ENCODE data around the gene KCNMA1. TPM values are rescaled to one million over a fixed set of nuclear protein-coding genes. Genes with fewer than 3 reads are reported as not detected.

The KCNMA1 gene
- total and polyA plus RNA-seq, 4 donors: 36.2 to 95.0 (median 54.3) TPM

DNA sequence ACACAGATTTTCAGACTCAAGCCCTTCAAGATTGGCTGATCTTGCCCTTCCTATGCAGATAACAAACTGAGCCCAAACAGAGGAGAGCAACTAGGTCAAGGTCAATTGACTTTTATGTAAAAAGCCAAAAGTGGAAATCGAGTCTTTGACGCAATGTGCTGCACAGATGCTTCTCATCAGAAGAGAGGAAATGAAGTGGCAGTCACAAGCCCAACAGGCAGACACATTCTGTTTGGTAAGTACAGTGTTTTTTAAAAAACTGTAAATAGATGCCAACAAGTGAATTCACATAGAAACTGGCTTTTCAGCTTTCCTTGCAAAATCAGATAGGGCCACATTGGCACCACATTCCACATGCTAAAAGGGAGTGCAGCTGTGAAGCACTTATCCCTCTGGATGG is 606.6 kb downstream of the KCNMA1 start:
- no peak overlapping the region for H3K4me3 ChIP-seq (ENCODE audit: low read depth, low read length)
- no peaks in the 10 kb centered on the region for H3K36me3 ChIP-seq (ENCODE audit: control insufficient read depth, insufficient read depth, low read length)
- no peaks in the 10 kb centered on the region for H3K9me3 ChIP-seq (ENCODE audit: control insufficient read depth, insufficient read depth, low read length)
- H3K27ac ChIP-seq (ENCODE audit: low read depth, low read length): no peak overlapping the region
- peak in 1 of 6 donors; percentile 51 for DNase-seq (ENCODE audit: low read depth in 4 of 6, low spot score in 6 of 6)
- H3K27me3 ChIP-seq (ENCODE audit: control insufficient read depth, insufficient read depth, low read length): no peaks in the 10 kb centered on the region
- WGBS (ENCODE audit: insufficient coverage): 83% methylated on average over 2 of the region's 2 CpGs
- peaks cover 10% of the 10 kb centered on the region for H3K4me1 ChIP-seq (ENCODE audit: control insufficient read depth, insufficient read depth, low read length)

GRCh38 chr10:77029777-77030717 is 607.6 kb downstream of the KCNMA1 start:
- peak in 1 of 6 donors; percentile 31 for DNase-seq (ENCODE audit: low read depth in 4 of 6, low spot score in 6 of 6)
- 56% methylated on average over 1 of the region's 4 CpGs for WGBS (ENCODE audit: insufficient coverage)
- Histone ChIP-seq H3K4me3 (ENCODE audit: low read depth, low read length) (no peak overlapping the region), H3K36me3 (ENCODE audit: control insufficient read depth, insufficient read depth, low read length) (no peaks in the 10 kb centered on the region), H3K4me1 (ENCODE audit: control insufficient read depth, insufficient read depth, low read length) (peaks cover 9% of the 10 kb centered on the region), H3K27me3 (ENCODE audit: control insufficient read depth, insufficient read depth, low read length) (no peaks in the 10 kb centered on the region), H3K9me3 (ENCODE audit: control insufficient read depth, insufficient read depth, low read length) (no peaks in the 10 kb centered on the region), H3K27ac (ENCODE audit: low read depth, low read length) (no peak overlapping the region)

GRCh38 chr10:77028042-77028441 is 609.6 kb downstream of the KCNMA1 start:
- no peaks in the 10 kb centered on the region for H3K36me3 ChIP-seq (ENCODE audit: control insufficient read depth, insufficient read depth, low read length)
- DNase-seq (ENCODE audit: low read depth in 4 of 6, low spot score in 6 of 6): peak in 1 of 6 donors; percentile 51
- H3K27ac ChIP-seq (ENCODE audit: low read depth, low read length): no peak overlapping the region
- WGBS (ENCODE audit: insufficient coverage): 65% methylated on average over 6 of the region's 6 CpGs
- H3K4me1 ChIP-seq (ENCODE audit: control insufficient read depth, insufficient read depth, low read length): peaks cover 3% of the 10 kb centered on the region
- H3K27me3 ChIP-seq (ENCODE audit: control insufficient read depth, insufficient read depth, low read length): no peaks in the 10 kb centered on the region
- H3K4me3 ChIP-seq (ENCODE audit: low read depth, low read length): no peak overlapping the region
- no peaks in the 10 kb centered on the region for H3K9me3 ChIP-seq (ENCODE audit: control insufficient read depth, insufficient read depth, low read length)

DNA sequence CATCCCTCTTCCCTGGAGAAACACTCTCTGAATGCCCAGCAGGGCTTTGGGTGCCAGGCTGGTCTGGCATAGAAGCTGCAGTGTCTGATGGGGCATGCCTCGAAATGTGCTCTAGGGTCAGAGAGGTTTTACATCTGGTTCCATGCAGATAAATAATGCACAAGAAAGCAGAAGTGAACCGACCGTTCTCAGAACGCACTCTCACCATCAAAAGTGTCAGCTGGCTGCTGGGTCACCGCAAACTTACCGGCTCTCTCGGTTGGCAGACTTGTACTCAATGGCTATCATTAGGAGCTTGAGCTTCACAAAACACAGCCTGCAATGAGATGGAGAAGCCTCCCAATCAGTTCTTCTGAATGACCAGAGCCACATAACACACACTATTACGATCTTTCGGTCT is 610.0 kb downstream of the KCNMA1 start:
- no peak for DNase-seq (ENCODE audit: low read depth in 4 of 6, low spot score in 6 of 6)
- H3K27me3 ChIP-seq (ENCODE audit: control insufficient read depth, insufficient read depth, low read length): no peaks in the 10 kb centered on the region
- no peaks in the 10 kb centered on the region for H3K36me3 ChIP-seq (ENCODE audit: control insufficient read depth, insufficient read depth, low read length)
- no peak overlapping the region for H3K4me3 ChIP-seq (ENCODE audit: low read depth, low read length)
- H3K9me3 ChIP-seq (ENCODE audit: control insufficient read depth, insufficient read depth, low read length): no peaks in the 10 kb centered on the region
- no peak overlapping the region for H3K27ac ChIP-seq (ENCODE audit: low read depth, low read length)
- WGBS (ENCODE audit: insufficient coverage): 76% methylated on average over 6 of the region's 9 CpGs
- peaks cover 3% of the 10 kb centered on the region for H3K4me1 ChIP-seq (ENCODE audit: control insufficient read depth, insufficient read depth, low read length)

DNA sequence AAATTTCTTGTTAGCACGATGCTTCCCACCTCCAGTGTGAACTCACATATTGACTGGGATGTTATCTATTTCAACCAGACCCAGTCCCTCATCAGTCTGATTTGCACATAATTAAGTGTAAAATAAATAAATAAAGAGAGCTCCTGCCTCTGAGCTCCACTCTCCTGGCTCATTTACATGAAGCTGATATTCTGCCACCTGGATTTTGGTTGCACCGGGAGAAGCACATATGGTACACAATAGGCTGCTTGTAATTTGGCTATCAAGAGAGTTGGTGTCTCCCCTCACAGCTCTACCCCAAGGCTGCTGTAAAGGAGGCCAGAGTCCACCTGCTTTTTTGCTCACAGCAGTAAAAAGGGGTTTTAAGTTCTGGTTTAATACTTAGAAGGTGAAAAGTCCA is 610.5 kb downstream of the KCNMA1 start:
- Histone ChIP-seq H3K4me1 (ENCODE audit: control insufficient read depth, insufficient read depth, low read length) (peaks cover 3% of the 10 kb centered on the region), H3K4me3 (ENCODE audit: low read depth, low read length) (no peak overlapping the region), H3K36me3 (ENCODE audit: control insufficient read depth, insufficient read depth, low read length) (no peaks in the 10 kb centered on the region), H3K27ac (ENCODE audit: low read depth, low read length) (no peak overlapping the region), H3K9me3 (ENCODE audit: control insufficient read depth, insufficient read depth, low read length) (no peaks in the 10 kb centered on the region), H3K27me3 (ENCODE audit: control insufficient read depth, insufficient read depth, low read length) (no peaks in the 10 kb centered on the region)
- DNase-seq (ENCODE audit: low read depth in 4 of 6, low spot score in 6 of 6): peak in 1 of 6 donors; percentile 39
- WGBS (ENCODE audit: insufficient coverage): no CpG with 5 or more reads among the region's 2 CpGs

GRCh38 chr10:77026148-77026547 is 611.5 kb downstream of the KCNMA1 start:
- Histone ChIP-seq H3K9me3 (ENCODE audit: control insufficient read depth, insufficient read depth, low read length) (no peaks in the 10 kb centered on the region), H3K36me3 (ENCODE audit: control insufficient read depth, insufficient read depth, low read length) (no peaks in the 10 kb centered on the region), H3K27me3 (ENCODE audit: control insufficient read depth, insufficient read depth, low read length) (no peaks in the 10 kb centered on the region), H3K4me3 (ENCODE audit: low read depth, low read length) (no peak overlapping the region), H3K27ac (ENCODE audit: low read depth, low read length) (no peak overlapping the region), H3K4me1 (ENCODE audit: control insufficient read depth, insufficient read depth, low read length) (peaks cover 3% of the 10 kb centered on the region)
- no peak for DNase-seq (ENCODE audit: low read depth in 4 of 6, low spot score in 6 of 6)
- 80% methylated on average over 1 of the region's 5 CpGs for WGBS (ENCODE audit: insufficient coverage)

DNA sequence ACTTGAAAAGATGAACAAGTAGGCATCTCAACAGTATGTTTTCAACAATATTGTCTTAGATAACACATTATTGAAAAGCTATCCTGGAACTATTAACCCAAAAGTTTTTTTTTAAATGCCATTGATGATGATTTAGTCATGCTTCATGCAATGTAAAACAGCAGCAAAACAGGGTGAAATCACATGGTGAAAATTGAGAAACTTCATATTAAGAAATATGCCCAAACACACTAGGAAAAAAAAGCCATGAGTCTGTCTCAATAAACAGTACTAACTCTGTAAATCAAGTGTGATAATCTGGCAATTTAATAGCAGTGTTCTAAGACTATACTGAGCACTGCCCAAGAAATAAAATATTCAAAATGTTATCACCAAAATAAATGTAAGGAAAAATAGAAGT is 613.1 kb downstream of the KCNMA1 start:
- Histone ChIP-seq H3K36me3 (ENCODE audit: control insufficient read depth, insufficient read depth, low read length) (no peaks in the 10 kb centered on the region), H3K27me3 (ENCODE audit: control insufficient read depth, insufficient read depth, low read length) (no peaks in the 10 kb centered on the region), H3K4me1 (ENCODE audit: control insufficient read depth, insufficient read depth, low read length) (peaks cover 3% of the 10 kb centered on the region), H3K27ac (ENCODE audit: low read depth, low read length) (no peak overlapping the region), H3K9me3 (ENCODE audit: control insufficient read depth, insufficient read depth, low read length) (no peaks in the 10 kb centered on the region), H3K4me3 (ENCODE audit: low read depth, low read length) (no peak overlapping the region)
- DNase-seq (ENCODE audit: low read depth in 4 of 6, low spot score in 6 of 6): no peak

DNA sequence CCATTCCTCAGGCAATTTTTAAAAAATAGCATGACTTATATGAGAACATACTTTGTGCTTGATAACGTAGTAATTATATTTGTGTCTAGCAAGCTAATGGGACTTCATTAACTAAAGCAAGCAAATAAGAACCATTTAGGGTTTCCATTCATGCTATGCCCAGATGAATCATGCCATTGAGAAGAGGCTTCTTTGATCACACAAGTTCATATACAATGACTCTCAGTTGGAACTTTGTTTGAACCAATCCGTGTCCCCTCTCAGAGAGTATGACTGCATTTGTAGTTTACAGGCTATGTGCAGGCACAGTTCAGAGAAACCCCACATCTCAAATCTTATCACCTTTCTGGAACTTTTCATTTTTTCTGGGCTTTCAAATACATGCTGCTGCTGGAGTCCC is 614.2 kb downstream of the KCNMA1 start:
- Histone ChIP-seq H3K9me3 (ENCODE audit: control insufficient read depth, insufficient read depth, low read length) (no peaks in the 10 kb centered on the region), H3K27me3 (ENCODE audit: control insufficient read depth, insufficient read depth, low read length) (no peaks in the 10 kb centered on the region), H3K4me1 (ENCODE audit: control insufficient read depth, insufficient read depth, low read length) (peaks cover 3% of the 10 kb centered on the region), H3K27ac (ENCODE audit: low read depth, low read length) (peak overlapping the region; percentile 42), H3K4me3 (ENCODE audit: low read depth, low read length) (no peak overlapping the region), H3K36me3 (ENCODE audit: control insufficient read depth, insufficient read depth, low read length) (no peaks in the 10 kb centered on the region)
- WGBS (ENCODE audit: insufficient coverage): 20% methylated on average over 1 of the region's 2 CpGs
- DNase-seq (ENCODE audit: low read depth in 4 of 6, low spot score in 6 of 6): no peak

DNA sequence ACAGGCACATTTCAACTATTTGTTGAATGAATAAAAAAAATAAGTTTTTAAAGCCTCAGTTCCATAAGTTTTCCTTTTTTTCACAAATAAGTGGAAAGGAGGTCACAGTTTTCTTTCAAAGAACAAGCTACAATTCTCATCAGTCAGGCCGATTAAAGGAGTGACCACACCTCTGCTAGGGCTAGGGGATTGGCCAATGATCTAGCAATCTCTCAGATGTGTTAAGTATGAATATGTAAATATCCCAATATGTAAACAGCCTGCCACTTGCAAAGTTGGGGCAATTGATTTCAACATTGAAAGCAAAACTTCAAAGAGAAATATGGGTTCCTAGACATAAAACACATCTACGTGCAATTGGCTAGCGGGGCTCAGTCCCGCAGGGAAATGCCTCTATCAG is 614.9 kb downstream of the KCNMA1 start:
- Histone ChIP-seq H3K9me3 (ENCODE audit: control insufficient read depth, insufficient read depth, low read length) (no peaks in the 10 kb centered on the region), H3K36me3 (ENCODE audit: control insufficient read depth, insufficient read depth, low read length) (no peaks in the 10 kb centered on the region), H3K27me3 (ENCODE audit: control insufficient read depth, insufficient read depth, low read length) (no peaks in the 10 kb centered on the region), H3K27ac (ENCODE audit: low read depth, low read length) (no peak overlapping the region), H3K4me3 (ENCODE audit: low read depth, low read length) (no peak overlapping the region), H3K4me1 (ENCODE audit: control insufficient read depth, insufficient read depth, low read length) (peaks cover 3% of the 10 kb centered on the region)
- DNase-seq (ENCODE audit: low read depth in 4 of 6, low spot score in 6 of 6): no peak
- 94% methylated on average over 3 of the region's 4 CpGs for WGBS (ENCODE audit: insufficient coverage)

- H3K27ac ChIP-seq (ENCODE audit: low read depth, low read length): no peak overlapping the region
- H3K27me3 ChIP-seq (ENCODE audit: control insufficient read depth, insufficient read depth, low read length): no peaks in the 10 kb centered on the region
- no peak for DNase-seq (ENCODE audit: low read depth in 4 of 6, low spot score in 6 of 6)
- no peaks in the 10 kb centered on the region for H3K9me3 ChIP-seq (ENCODE audit: control insufficient read depth, insufficient read depth, low read length)
- H3K4me1 ChIP-seq (ENCODE audit: control insufficient read depth, insufficient read depth, low read length): no peaks in the 10 kb centered on the region
- WGBS (ENCODE audit: insufficient coverage): 71% methylated on average over 1 of the region's 4 CpGs
- H3K36me3 ChIP-seq (ENCODE audit: control insufficient read depth, insufficient read depth, low read length): no peaks in the 10 kb centered on the region
- no peak overlapping the region for H3K4me3 ChIP-seq (ENCODE audit: low read depth, low read length)
Measured at GRCh38 chr10:77021966-77022490, 615.6 kb downstream of the KCNMA1 start.

All from spinal cord (tissue), 10 donors.